Endothelial cell of umbilical vein (primary cell): ENCODE data around the gene PRF1. TPM values are rescaled to one million over a fixed set of nuclear protein-coding genes. Genes with fewer than 3 reads are reported as not detected.

Experiments used
- BruUV-seq: library from RNA; stranded (reverse); fragments of 400-500 nt; replicated peaks from 2 replicates; lab custom pipeline; 2021; lab: Mats Ljungman, UMichigan
- CTCF ChIA-PET: fragments of 300-600, 350-600 bp; sonication (Branson Sonifier 250); formaldehyde crosslinking; loops from one replicate; lab custom pipeline; 2021; ENCODE audit warnings: antibody characterized with exemption, inconsistent platforms; lab: Charles Lee
- POLR2A ChIA-PET: fragments of 300-600, 350-600 bp; sonication (Branson Sonifier 250); formaldehyde crosslinking; loops from one replicate; lab custom pipeline; 2021; ENCODE audit warnings: antibody characterized with exemption, inconsistent platforms; lab: Charles Lee
- DNase-seq: peaks from one replicate; pipeline ENCODE4 v3.0.0-alpha.2; 2011; ENCODE audit warnings: low read depth, low spot score
- FAIRE-seq: peaks from 2 replicates; lab custom pipeline; 2011; peaks lifted over from hg19 to GRCh38; lab: Jason Lieb, UNC
- H2AFZ ChIP-seq: 2 replicates; pipeline ENCODE4 v1.6.0; 2012; ENCODE audit warnings: low read depth, low read length, control low read depth, inconsistent platforms
- H3K27ac ChIP-seq: 2 replicates; pipeline ENCODE4 v1.5.1; 2011; ENCODE audit warnings: low read depth, mild to moderate bottlenecking, control low read depth, low read length, moderate library complexity; ENCODE audit not compliant: insufficient read depth
- H3K27me3 ChIP-seq, 2 experiments: 2 replicates each; pipeline versions ENCODE4 v1.6.0 to v1.6.1; 2011; ENCODE audit warnings: low read length in 2 of 2, mixed read lengths in 1 of 2; ENCODE audit not compliant: control insufficient read depth in 2 of 2, insufficient read depth in 2 of 2
- H3K36me3 ChIP-seq, 2 experiments: 2 replicates in 1 of 2; 3 replicates in 1 of 2; pipeline ENCODE4 v1.5.1; 2011; ENCODE audit warnings: low read length in 2 of 2, mild to moderate bottlenecking in 1 of 2, moderate library complexity in 1 of 2; ENCODE audit not compliant: control insufficient read depth in 2 of 2, insufficient read depth in 2 of 2; ENCODE audit errors: extremely low read depth in 1 of 2
- H3K4me1 ChIP-seq: 3 replicates; pipeline ENCODE4 v1.5.1; 2011; ENCODE audit warnings: mild to moderate bottlenecking, low read length; ENCODE audit not compliant: control insufficient read depth, insufficient read depth; ENCODE audit errors: extremely low read depth
- H3K4me2 ChIP-seq: 2 replicates; pipeline ENCODE4 v1.6.1; 2011; ENCODE audit warnings: low read length, control low read depth, mixed read lengths; ENCODE audit not compliant: insufficient read depth
- H3K4me3 ChIP-seq, 3 experiments: fragments of 200-600 bp in 1 of 3; sonication (generic), shearing (Covaris generic) in 1 of 3; replicated peaks in 1 of 3; 2 replicates each; pipeline ENCODE4 v1.5.1; 2011 to 2016; ENCODE audit warnings: control low read depth in 3 of 3, low read length in 3 of 3, mild to moderate bottlenecking in 2 of 3, inconsistent platforms in 1 of 3, low read depth in 1 of 3, moderate library complexity in 1 of 3; ENCODE audit not compliant: insufficient read depth in 1 of 3
- H3K79me2 ChIP-seq: 2 replicates; pipeline ENCODE4 v1.6.0; 2012; ENCODE audit warnings: low read length, inconsistent platforms; ENCODE audit not compliant: control insufficient read depth, insufficient read depth
- H3K9ac ChIP-seq: replicated peaks from 2 replicates; pipeline ENCODE3; 2011; ENCODE audit warnings: low read length, control low read depth; ENCODE audit not compliant: insufficient read depth; ENCODE audit errors: extremely low read depth
- H3K9me1 ChIP-seq: replicated peaks from 3 replicates; pipeline ENCODE4 v1.6.0; 2011; ENCODE audit warnings: mild to moderate bottlenecking, low read length; ENCODE audit not compliant: control insufficient read depth, insufficient read depth; ENCODE audit errors: extremely low read depth
- H3K9me3 ChIP-seq: replicated peaks from 2 replicates; pipeline ENCODE4 v1.5.1; 2012; ENCODE audit warnings: low read length, inconsistent platforms; ENCODE audit not compliant: control insufficient read depth, insufficient read depth
- H4K20me1 ChIP-seq: replicated peaks from 2 replicates; pipeline ENCODE3; 2011; ENCODE audit warnings: mild to moderate bottlenecking, low read length; ENCODE audit not compliant: control insufficient read depth, insufficient read depth; ENCODE audit errors: extremely low read depth
- CTCF ChIP-seq, 2 donors: IDR thresholded peaks; 1 replicate in 1 of 2; 2 replicates in 1 of 2; pipeline ENCODE4 v1.5.1; 2011; ENCODE audit warnings: low read length in 2 of 2, mild to moderate bottlenecking in 2 of 2, moderate library complexity in 2 of 2, control low read depth in 1 of 2, inconsistent platforms in 1 of 2, low read depth in 1 of 2; ENCODE audit not compliant: insufficient read depth in 1 of 2; ENCODE audit errors: extremely low read depth in 1 of 2
- EZH2 ChIP-seq: IDR thresholded peaks from 2 replicates; pipeline ENCODE4 v1.6.1; 2012; ENCODE audit warnings: borderline replicate concordance, low read depth, mild to moderate bottlenecking, moderate library complexity, low read length, inconsistent platforms; ENCODE audit not compliant: severe bottlenecking
- FOS ChIP-seq: IDR thresholded peaks from 2 replicates; pipeline ENCODE4 v1.6.1; 2011; ENCODE audit warnings: mild to moderate bottlenecking, low read length, moderate library complexity, borderline replicate concordance; ENCODE audit not compliant: insufficient read depth
- GATA2 ChIP-seq: IDR thresholded peaks from 2 replicates; pipeline ENCODE4 v1.7.0; 2011; ENCODE audit warnings: low read depth, mild to moderate bottlenecking, moderate library complexity, mixed read lengths, low read length; ENCODE audit not compliant: insufficient read length, insufficient read depth
- JUN ChIP-seq: IDR thresholded peaks from 2 replicates; pipeline ENCODE4 v1.6.1; 2011; ENCODE audit warnings: borderline replicate concordance, low read depth; ENCODE audit not compliant: insufficient read length, insufficient read depth
- MAX ChIP-seq: IDR thresholded peaks from 2 replicates; pipeline ENCODE4 v1.6.1; 2011; ENCODE audit not compliant: insufficient read depth, insufficient read length
- MYC ChIP-seq: IDR thresholded peaks from one replicate; pipeline ENCODE4 v1.6.1; 2011; ENCODE audit warnings: mild to moderate bottlenecking, low read depth, low read length
- POLR2A ChIP-seq: IDR thresholded peaks from 2 replicates; pipeline ENCODE4 v1.6.1; 2012; ENCODE audit warnings: low read depth, mild to moderate bottlenecking, control low read depth, low read length
- POLR2AphosphoS5 ChIP-seq: IDR thresholded peaks from 2 replicates; pipeline ENCODE4 v1.6.1; 2012; ENCODE audit warnings: low read depth, mild to moderate bottlenecking, control low read depth, low read length, moderate library complexity; ENCODE audit not compliant: insufficient read depth
- dilution Hi-C: fragments of 300-500 bp; cut with MboI; formaldehyde crosslinking; loops from one replicate; pipeline ENCODE4 v1.15.0; 2019; ENCODE audit warnings: low sequenced_read_pairs; ENCODE audit not compliant: extremely low pct_ligation_motif_present
- intact Hi-C: fragments of 100-400 bp; cut with micrococcal nuclease; formaldehyde crosslinking; loops from one replicate; pipeline ENCODE4 v1.10.0; 2022
- polyA plus RNA-seq, 4 experiments: library from polyadenylated mRNA; depleted of rRNA in 3 of 4; stranded (reverse) in 3 of 4; unstranded in 1 of 4; fragments of >200 nt; gene quantifications; 2 replicates each; pipeline versions ENCODE4 v1.2.1 to v1.2.3, GENCODE V29; 2011 to 2012; ENCODE audit warnings: missing spikeins in 1 of 4
- total RNA-seq: library from RNA; stranded (reverse); gene quantifications from 2 replicates; pipeline ENCODE4 v1.2.3, GENCODE V29; 2021

PRF1 gene
- total and polyA plus RNA-seq, 2 donors (not counting 3 experiments of a cell fraction or from before 2014, with no cell fraction given): not detected

- H3K4me3 ChIP-seq: no peak overlapping the region
- CTCF ChIA-PET: no interaction called here
- no peak overlapping the region for H3K4me2 ChIP-seq
- TF ChIP-seq POLR2A (no peak), EZH2 (no peak), FOS (no peak), MYC (no peak), CTCF (IDR thresholded peaks at IDR 0.05; ENCODE audit: extremely low read depth in 1 of 2, insufficient read depth in 1 of 2, low read depth in 1 of 2, low read length in 2 of 2) (no peak), POLR2AphosphoS5 (no peak), GATA2 (no peak), JUN (no peak), MAX (no peak)
- no peaks in the 10 kb centered on the region for H3K36me3 ChIP-seq
- H2AFZ ChIP-seq: no peak overlapping the region
- intact Hi-C loops (no loop called here), dilution Hi-C loops (no loop called here)
- POLR2A ChIA-PET: no interaction called here
- no peak overlapping the region for H3K27ac ChIP-seq
- no peaks in the 10 kb centered on the region for H3K9me3 ChIP-seq
- peaks cover 2 to 5% of the 10 kb centered on the region in 2 experiments for H3K27me3 ChIP-seq
- H3K9ac ChIP-seq: no peak overlapping the region
- BruUV-seq: no TSS peak
- no peaks in the 10 kb centered on the region for H3K9me1 ChIP-seq
- H3K79me2 ChIP-seq: no peaks in the 10 kb centered on the region
- no peaks in the 10 kb centered on the region for H4K20me1 ChIP-seq
- DNase-seq: no peak
- FAIRE-seq: no peak
- no peaks in the 10 kb centered on the region for H3K4me1 ChIP-seq
Measured at GRCh38 chr10:70589762-70590654, 12.5 kb downstream of the PRF1 start.
